OCI-LY3 (cell line): Measurements from ENCODE around the gene GHRHR.

ENCODE experiments used
- CTCF ChIP-seq: fragments of 200-600, 300-600 bp; sonication (generic); IDR thresholded peaks from 2 replicates; pipeline ENCODE4 v1.5.1; 2014; ENCODE audit warnings: antibody characterized with exemption, low read length, low read depth
- EZH2phosphoT487 ChIP-seq: fragments of 200-600 bp; shearing (Covaris generic); IDR thresholded peaks from 2 replicates; pipeline ENCODE4 v1.6.1; 2018; ENCODE audit warnings: antibody characterized with exemption, mixed run types, low read depth

- TF ChIP-seq CTCF = no peak
- TF ChIP-seq EZH2phosphoT487 = no peak
Observed at GRCh38 chr7:31017721-31018120, 54.0 kb downstream of the GHRHR start.
